Endothelial cell of umbilical vein (primary cell): ENCODE data around the gene INTS2. TPM values are rescaled to one million over a fixed set of nuclear protein-coding genes. Genes with fewer than 3 reads are reported as not detected.

Experiments
- BruUV-seq: library from RNA; stranded (reverse); fragments of 400-500 nt; replicated peaks from 2 replicates; lab custom pipeline; 2021; lab: Mats Ljungman, UMichigan
- CTCF ChIA-PET: fragments of 300-600, 350-600 bp; sonication (Branson Sonifier 250); formaldehyde crosslinking; loops from one replicate; lab custom pipeline; 2021; ENCODE audit warnings: antibody characterized with exemption, inconsistent platforms; lab: Charles Lee
- POLR2A ChIA-PET: fragments of 300-600, 350-600 bp; sonication (Branson Sonifier 250); formaldehyde crosslinking; loops from one replicate; lab custom pipeline; 2021; ENCODE audit warnings: antibody characterized with exemption, inconsistent platforms; lab: Charles Lee
- DNase-seq: peaks from one replicate; pipeline ENCODE4 v3.0.0-alpha.2; 2011; ENCODE audit warnings: low read depth, low spot score
- FAIRE-seq: peaks from 2 replicates; lab custom pipeline; 2011; peaks lifted over from hg19 to GRCh38; lab: Jason Lieb, UNC
- H2AFZ ChIP-seq: 2 replicates; pipeline ENCODE4 v1.6.0; 2012; ENCODE audit warnings: low read depth, low read length, control low read depth, inconsistent platforms
- H3K27ac ChIP-seq: 2 replicates; pipeline ENCODE4 v1.5.1; 2011; ENCODE audit warnings: low read depth, mild to moderate bottlenecking, control low read depth, low read length, moderate library complexity; ENCODE audit not compliant: insufficient read depth
- H3K27me3 ChIP-seq, 2 experiments: 2 replicates each; pipeline versions ENCODE4 v1.6.0 to v1.6.1; 2011; ENCODE audit warnings: low read length in 2 of 2, mixed read lengths in 1 of 2; ENCODE audit not compliant: control insufficient read depth in 2 of 2, insufficient read depth in 2 of 2
- H3K36me3 ChIP-seq, 2 experiments: 2 replicates in 1 of 2; 3 replicates in 1 of 2; pipeline ENCODE4 v1.5.1; 2011; ENCODE audit warnings: low read length in 2 of 2, mild to moderate bottlenecking in 1 of 2, moderate library complexity in 1 of 2; ENCODE audit not compliant: control insufficient read depth in 2 of 2, insufficient read depth in 2 of 2; ENCODE audit errors: extremely low read depth in 1 of 2
- H3K4me1 ChIP-seq: 3 replicates; pipeline ENCODE4 v1.5.1; 2011; ENCODE audit warnings: mild to moderate bottlenecking, low read length; ENCODE audit not compliant: control insufficient read depth, insufficient read depth; ENCODE audit errors: extremely low read depth
- H3K4me2 ChIP-seq: 2 replicates; pipeline ENCODE4 v1.6.1; 2011; ENCODE audit warnings: low read length, control low read depth, mixed read lengths; ENCODE audit not compliant: insufficient read depth
- H3K4me3 ChIP-seq, 3 experiments: fragments of 200-600 bp in 1 of 3; sonication (generic), shearing (Covaris generic) in 1 of 3; replicated peaks in 1 of 3; 2 replicates each; pipeline ENCODE4 v1.5.1; 2011 to 2016; ENCODE audit warnings: control low read depth in 3 of 3, low read length in 3 of 3, mild to moderate bottlenecking in 2 of 3, inconsistent platforms in 1 of 3, low read depth in 1 of 3, moderate library complexity in 1 of 3; ENCODE audit not compliant: insufficient read depth in 1 of 3
- H3K79me2 ChIP-seq: 2 replicates; pipeline ENCODE4 v1.6.0; 2012; ENCODE audit warnings: low read length, inconsistent platforms; ENCODE audit not compliant: control insufficient read depth, insufficient read depth
- H3K9ac ChIP-seq: replicated peaks from 2 replicates; pipeline ENCODE3; 2011; ENCODE audit warnings: low read length, control low read depth; ENCODE audit not compliant: insufficient read depth; ENCODE audit errors: extremely low read depth
- H3K9me1 ChIP-seq: replicated peaks from 3 replicates; pipeline ENCODE4 v1.6.0; 2011; ENCODE audit warnings: mild to moderate bottlenecking, low read length; ENCODE audit not compliant: control insufficient read depth, insufficient read depth; ENCODE audit errors: extremely low read depth
- H3K9me3 ChIP-seq: replicated peaks from 2 replicates; pipeline ENCODE4 v1.5.1; 2012; ENCODE audit warnings: low read length, inconsistent platforms; ENCODE audit not compliant: control insufficient read depth, insufficient read depth
- H4K20me1 ChIP-seq: replicated peaks from 2 replicates; pipeline ENCODE3; 2011; ENCODE audit warnings: mild to moderate bottlenecking, low read length; ENCODE audit not compliant: control insufficient read depth, insufficient read depth; ENCODE audit errors: extremely low read depth
- EZH2 ChIP-seq: IDR thresholded peaks from 2 replicates; pipeline ENCODE4 v1.6.1; 2012; ENCODE audit warnings: borderline replicate concordance, low read depth, mild to moderate bottlenecking, moderate library complexity, low read length, inconsistent platforms; ENCODE audit not compliant: severe bottlenecking
- FOS ChIP-seq: IDR thresholded peaks from 2 replicates; pipeline ENCODE4 v1.6.1; 2011; ENCODE audit warnings: mild to moderate bottlenecking, low read length, moderate library complexity, borderline replicate concordance; ENCODE audit not compliant: insufficient read depth
- GATA2 ChIP-seq: IDR thresholded peaks from 2 replicates; pipeline ENCODE4 v1.7.0; 2011; ENCODE audit warnings: low read depth, mild to moderate bottlenecking, moderate library complexity, mixed read lengths, low read length; ENCODE audit not compliant: insufficient read length, insufficient read depth
- JUN ChIP-seq: IDR thresholded peaks from 2 replicates; pipeline ENCODE4 v1.6.1; 2011; ENCODE audit warnings: borderline replicate concordance, low read depth; ENCODE audit not compliant: insufficient read length, insufficient read depth
- MAX ChIP-seq: IDR thresholded peaks from 2 replicates; pipeline ENCODE4 v1.6.1; 2011; ENCODE audit not compliant: insufficient read depth, insufficient read length
- MYC ChIP-seq: IDR thresholded peaks from one replicate; pipeline ENCODE4 v1.6.1; 2011; ENCODE audit warnings: mild to moderate bottlenecking, low read depth, low read length
- POLR2A ChIP-seq: IDR thresholded peaks from 2 replicates; pipeline ENCODE4 v1.6.1; 2012; ENCODE audit warnings: low read depth, mild to moderate bottlenecking, control low read depth, low read length
- POLR2AphosphoS5 ChIP-seq: IDR thresholded peaks from 2 replicates; pipeline ENCODE4 v1.6.1; 2012; ENCODE audit warnings: low read depth, mild to moderate bottlenecking, control low read depth, low read length, moderate library complexity; ENCODE audit not compliant: insufficient read depth
- dilution Hi-C: fragments of 300-500 bp; cut with MboI; formaldehyde crosslinking; loops from one replicate; pipeline ENCODE4 v1.15.0; 2019; ENCODE audit warnings: low sequenced_read_pairs; ENCODE audit not compliant: extremely low pct_ligation_motif_present
- intact Hi-C: fragments of 100-400 bp; cut with micrococcal nuclease; formaldehyde crosslinking; loops from one replicate; pipeline ENCODE4 v1.10.0; 2022
- polyA plus RNA-seq, 4 experiments: library from polyadenylated mRNA; depleted of rRNA in 3 of 4; stranded (reverse) in 3 of 4; unstranded in 1 of 4; fragments of >200 nt; gene quantifications; 2 replicates each; pipeline versions ENCODE4 v1.2.1 to v1.2.3, GENCODE V29; 2011 to 2012; ENCODE audit warnings: missing spikeins in 1 of 4
- total RNA-seq: library from RNA; stranded (reverse); gene quantifications from 2 replicates; pipeline ENCODE4 v1.2.3, GENCODE V29; 2021
- TF ChIP-seq, protein P1 (sequence below), 2 donors: IDR thresholded peaks; 1 replicate in 1 of 2; 2 replicates in 1 of 2; pipeline ENCODE4 v1.5.1; 2011; ENCODE audit warnings: low read length in 2 of 2, mild to moderate bottlenecking in 2 of 2, moderate library complexity in 2 of 2, control low read depth in 1 of 2, inconsistent platforms in 1 of 2, low read depth in 1 of 2; ENCODE audit not compliant: insufficient read depth in 1 of 2; ENCODE audit errors: extremely low read depth in 1 of 2

Gene INTS2
- total and polyA plus RNA-seq, 2 donors (not counting 3 experiments of a cell fraction or from before 2014, with no cell fraction given) = 6.2 to 13.4 TPM

DNA sequence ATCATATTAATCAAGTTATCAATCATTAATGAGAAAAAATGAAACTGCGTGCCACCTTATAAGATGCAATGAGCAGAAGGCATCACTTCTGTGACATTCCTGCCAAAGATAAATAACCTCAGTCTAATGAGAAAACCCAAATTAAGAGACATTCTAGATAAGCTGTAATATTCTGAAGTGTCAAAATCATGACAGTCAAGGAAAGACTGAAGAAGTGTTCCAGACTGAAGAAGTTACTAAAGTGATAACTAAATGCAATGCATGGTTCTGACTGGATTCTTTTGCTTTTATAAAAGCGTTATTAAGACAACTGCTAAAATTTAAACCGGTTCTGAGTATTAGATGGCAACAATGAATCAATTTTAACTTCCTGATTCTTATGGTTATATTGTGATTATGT lies 95.3 kb downstream of the INTS2 start:
- ChIA-PET POLR2A (no interaction called here), CTCF (interaction anchor here (1.4 kb wide), 1 partner anchor 10 kb away, joined by 3 read pairs; no protein-coding TSS in a partner anchor)
- H3K4me1 ChIP-seq = peaks cover 4% of the 10 kb centered on the region
- no peak overlapping the region for H3K9ac ChIP-seq
- no peak for TF ChIP-seq EZH2
- TF ChIP-seq GATA2 = no peak
- no peak for TF ChIP-seq MAX
- TF ChIP-seq POLR2AphosphoS5 = no peak
- no peak for TF ChIP-seq MYC
- no peak for TF ChIP-seq FOS
- no peak for TF ChIP-seq POLR2A
- TF ChIP-seq, protein P1, sequence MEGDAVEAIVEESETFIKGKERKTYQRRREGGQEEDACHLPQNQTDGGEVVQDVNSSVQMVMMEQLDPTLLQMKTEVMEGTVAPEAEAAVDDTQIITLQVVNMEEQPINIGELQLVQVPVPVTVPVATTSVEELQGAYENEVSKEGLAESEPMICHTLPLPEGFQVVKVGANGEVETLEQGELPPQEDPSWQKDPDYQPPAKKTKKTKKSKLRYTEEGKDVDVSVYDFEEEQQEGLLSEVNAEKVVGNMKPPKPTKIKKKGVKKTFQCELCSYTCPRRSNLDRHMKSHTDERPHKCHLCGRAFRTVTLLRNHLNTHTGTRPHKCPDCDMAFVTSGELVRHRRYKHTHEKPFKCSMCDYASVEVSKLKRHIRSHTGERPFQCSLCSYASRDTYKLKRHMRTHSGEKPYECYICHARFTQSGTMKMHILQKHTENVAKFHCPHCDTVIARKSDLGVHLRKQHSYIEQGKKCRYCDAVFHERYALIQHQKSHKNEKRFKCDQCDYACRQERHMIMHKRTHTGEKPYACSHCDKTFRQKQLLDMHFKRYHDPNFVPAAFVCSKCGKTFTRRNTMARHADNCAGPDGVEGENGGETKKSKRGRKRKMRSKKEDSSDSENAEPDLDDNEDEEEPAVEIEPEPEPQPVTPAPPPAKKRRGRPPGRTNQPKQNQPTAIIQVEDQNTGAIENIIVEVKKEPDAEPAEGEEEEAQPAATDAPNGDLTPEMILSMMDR (IDR thresholded peaks at IDR 0.05; ENCODE audit: extremely low read depth in 1 of 2, insufficient read depth in 1 of 2, low read depth in 1 of 2, low read length in 2 of 2) = no peak
- TF ChIP-seq JUN = no peak
- no peaks in the 10 kb centered on the region for H4K20me1 ChIP-seq
- intact Hi-C loops (loop anchor here (5.0 kb wide), 1 partner anchor 345 kb away; no protein-coding TSS in a partner anchor), dilution Hi-C loops (no loop called here)
- H3K9me1 ChIP-seq = no peaks in the 10 kb centered on the region
- no peak overlapping the region for H3K4me3 ChIP-seq
- no peak overlapping the region for H3K4me2 ChIP-seq
- BruUV-seq = no TSS peak
- H3K36me3 ChIP-seq = no peaks in the 10 kb centered on the region
- no peaks in the 10 kb centered on the region for H3K9me3 ChIP-seq
- no peak overlapping the region for H3K27ac ChIP-seq
- no peak overlapping the region for H2AFZ ChIP-seq
- H3K27me3 ChIP-seq = no peaks in the 10 kb centered on the region
- no peak for DNase-seq
- H3K79me2 ChIP-seq = no peaks in the 10 kb centered on the region
- no peak for FAIRE-seq
